ENCODE results near the gene PPP1R14B. TPM values are rescaled to one million over a fixed set of nuclear protein-coding genes. Genes with fewer than 3 reads are reported as not detected.

The PPP1R14B gene
- total and polyA plus RNA-seq, 2 of the 13 experiments (the other 11 are each of a cell fraction or from before 2014, with no cell fraction given), result 110 to 148 TPM

DNA sequence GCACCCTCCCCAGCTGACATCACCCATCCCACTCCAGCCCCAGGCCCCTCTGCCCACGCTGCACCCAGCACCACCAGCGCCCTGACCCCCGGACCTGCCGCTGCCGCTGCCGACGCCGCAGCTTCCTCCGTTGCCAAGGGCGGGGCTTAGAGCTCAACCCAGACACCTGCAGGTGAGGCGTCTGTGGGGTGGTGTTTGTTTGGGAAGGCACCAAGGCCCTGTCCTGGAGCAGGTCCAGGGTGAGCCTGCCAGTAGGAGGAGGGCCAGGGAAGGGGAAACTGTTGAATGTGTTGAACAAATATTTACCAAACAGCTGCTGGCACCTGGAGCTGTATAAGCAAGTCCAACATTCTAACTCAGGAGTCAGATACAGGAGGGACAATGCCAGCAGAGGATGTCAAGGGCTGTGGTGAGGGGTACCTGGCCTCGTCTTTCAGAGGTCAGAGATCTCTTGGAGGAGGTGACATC, 9.2 kb downstream of the PPP1R14B start (continued):
- TF ChIP-seq, protein P1, sequence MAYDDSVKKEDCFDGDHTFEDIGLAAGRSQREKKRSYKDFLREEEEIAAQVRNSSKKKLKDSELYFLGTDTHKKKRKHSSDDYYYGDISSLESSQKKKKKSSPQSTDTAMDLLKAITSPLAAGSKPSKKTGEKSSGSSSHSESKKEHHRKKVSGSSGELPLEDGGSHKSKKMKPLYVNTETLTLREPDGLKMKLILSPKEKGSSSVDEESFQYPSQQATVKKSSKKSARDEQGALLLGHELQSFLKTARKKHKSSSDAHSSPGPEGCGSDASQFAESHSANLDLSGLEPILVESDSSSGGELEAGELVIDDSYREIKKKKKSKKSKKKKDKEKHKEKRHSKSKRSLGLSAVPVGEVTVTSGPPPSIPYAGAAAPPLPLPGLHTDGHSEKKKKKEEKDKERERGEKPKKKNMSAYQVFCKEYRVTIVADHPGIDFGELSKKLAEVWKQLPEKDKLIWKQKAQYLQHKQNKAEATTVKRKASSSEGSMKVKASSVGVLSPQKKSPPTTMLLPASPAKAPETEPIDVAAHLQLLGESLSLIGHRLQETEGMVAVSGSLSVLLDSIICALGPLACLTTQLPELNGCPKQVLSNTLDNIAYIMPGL (CRISPR knock-in tag; IDR thresholded peaks at IDR 0.05; ENCODE audit: borderline replicate concordance in 1 of 2, low read depth in 1 of 2), result peak; percentile 23 to 41; a peak in 1 of 4 replicates
- no peak for TF ChIP-seq ARID3A (IDR thresholded peaks at IDR 0.05; ENCODE audit: low read depth, low read length)
- no peak for TF ChIP-seq NFIB (CRISPR knock-in tag; IDR thresholded peaks at IDR 0.05; ENCODE audit: borderline replicate concordance)
- peak; percentile 45; the same call in 1 of the 2 replicates for TF ChIP-seq ZNF614 (CRISPR knock-in tag; IDR thresholded peaks at IDR 0.05; ENCODE audit: borderline replicate concordance)
- TF ChIP-seq ARHGAP35 (CRISPR knock-in tag; IDR thresholded peaks at IDR 0.05; ENCODE audit: borderline replicate concordance), result no peak; the same call in 1 of the 2 replicates
- TF ChIP-seq, protein P2, sequence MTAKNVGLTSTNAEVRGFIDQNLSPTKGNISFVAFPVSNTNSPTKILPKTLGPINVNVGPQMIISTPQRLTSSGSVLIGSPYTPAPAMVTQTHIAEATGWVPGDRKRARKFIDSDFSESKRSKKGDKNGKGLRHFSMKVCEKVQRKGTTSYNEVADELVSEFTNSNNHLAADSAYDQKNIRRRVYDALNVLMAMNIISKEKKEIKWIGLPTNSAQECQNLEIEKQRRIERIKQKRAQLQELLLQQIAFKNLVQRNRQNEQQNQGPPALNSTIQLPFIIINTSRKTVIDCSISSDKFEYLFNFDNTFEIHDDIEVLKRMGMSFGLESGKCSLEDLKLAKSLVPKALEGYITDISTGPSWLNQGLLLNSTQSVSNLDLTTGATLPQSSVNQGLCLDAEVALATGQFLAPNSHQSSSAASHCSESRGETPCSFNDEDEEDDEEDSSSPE (CRISPR knock-in tag; IDR thresholded peaks at IDR 0.05), result 0 out of 2 replicates have a peak, but pooled peaks have one; percentile 26
- TF ChIP-seq MIER3 (CRISPR knock-in tag; IDR thresholded peaks at IDR 0.05; ENCODE audit: borderline replicate concordance), result no peak; the same call in 1 of the 2 replicates
- peak; percentile 67; the same call in 1 of the 2 replicates for TF ChIP-seq SOX5 (CRISPR knock-in tag; IDR thresholded peaks at IDR 0.05; ENCODE audit: borderline replicate concordance)
- TF ChIP-seq ZNF136 (CRISPR knock-in tag; IDR thresholded peaks at IDR 0.05; ENCODE audit: low read depth), result no peak
- TF ChIP-seq, protein P3, sequence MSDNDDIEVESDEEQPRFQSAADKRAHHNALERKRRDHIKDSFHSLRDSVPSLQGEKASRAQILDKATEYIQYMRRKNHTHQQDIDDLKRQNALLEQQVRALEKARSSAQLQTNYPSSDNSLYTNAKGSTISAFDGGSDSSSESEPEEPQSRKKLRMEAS (IDR thresholded peaks at IDR 0.05), result peak; percentile 65
- no peak for TF ChIP-seq FOXM1 (CRISPR knock-in tag; IDR thresholded peaks at IDR 0.05)
- TF ChIP-seq TMF1 (CRISPR knock-in tag; IDR thresholded peaks at IDR 0.05; ENCODE audit: low read depth), result no peak
- no peak for TF ChIP-seq JARID2 (CRISPR knock-in tag; IDR thresholded peaks at IDR 0.05; ENCODE audit: insufficient replicate concordance)
- 0 out of 2 replicates have a peak, but pooled peaks have one; percentile 39 for TF ChIP-seq KDM6A (CRISPR knock-in tag; IDR thresholded peaks at IDR 0.05; ENCODE audit: low read depth)
- no peak; the same call in 1 of the 2 replicates for TF ChIP-seq ZNF547 (CRISPR knock-in tag; IDR thresholded peaks at IDR 0.05)
- TF ChIP-seq TFDP1 (CRISPR knock-in tag; IDR thresholded peaks at IDR 0.05; ENCODE audit: borderline replicate concordance), result no peak
- no peak for TF ChIP-seq ZNF317 (CRISPR knock-in tag; IDR thresholded peaks at IDR 0.05)
- no peak for TF ChIP-seq BCL3 (CRISPR knock-in tag; IDR thresholded peaks at IDR 0.05)
- no peak for TF ChIP-seq BHLHE40 (IDR thresholded peaks at IDR 0.05; ENCODE audit: low read length)
- TF ChIP-seq ZNF550 (CRISPR knock-in tag; IDR thresholded peaks at IDR 0.05; ENCODE audit: borderline replicate concordance), result no peak
- TF ChIP-seq IKZF5 (CRISPR knock-in tag; IDR thresholded peaks at IDR 0.05), result peak; percentile 62; the same call in 1 of the 2 replicates

Data from HepG2 (cell line).